Measurements from ENCODE around the gene SPSB2.
"Not testable (repeated sequence)": the region's sequence is repeated elsewhere in the genome, so short reads cannot be mapped to it uniquely, and the experiment has no call there.

The SPSB2 gene

GRCh38 chr12:6873094-6874014, at the start of gene SPSB2:
Gene SPSB2, minus strand, starts transcription at chr12:6873303. Its CDS starts 402 bp downstream, at chr12:6872901.
- DNase-seq, result peak in 55 of 56 donors; percentile 51 to 96 (median 86)

- no peak for DNase-seq
These were observed 49.2 kb upstream of the SPSB2 start for GRCh38 chr12:6921996-6922946.

- no peak for DNase-seq
These were observed 48.4 kb upstream of the SPSB2 start for GRCh38 chr12:6921539-6921938.

- DNase-seq, result no peak
These were observed 46.5 kb upstream of the SPSB2 start for GRCh38 chr12:6919588-6919987.

- no peak for DNase-seq
These were observed 44.6 kb upstream of the SPSB2 start for GRCh38 chr12:6917491-6918231.

GRCh38 chr12:6916426-6917200, 43.5 kb upstream of the SPSB2 start:
- DNase-seq, result no peak

GRCh38 chr12:6915789-6916285, 42.7 kb upstream of the SPSB2 start:
- DNase-seq, result no peak

- DNase-seq, result peak in 6 of 56 donors; percentile 22 to 74 (median 35)
These were observed 42.1 kb upstream of the SPSB2 start for GRCh38 chr12:6914947-6915788.

- peak in 50 of 56 donors; percentile 23 to 87 (median 70) for DNase-seq
These were observed 41.3 kb upstream of the SPSB2 start, which contains the start of gene ENO2 for GRCh38 chr12:6914246-6914946. Gene ENO2, plus strand, starts transcription at chr12:6914580. Its CDS starts 1,253 bp downstream, at chr12:6915833.

GRCh38 chr12:6912164-6912935, 39.2 kb upstream of the SPSB2 start:
- DNase-seq, result no peak

GRCh38 chr12:6909421-6910145, 36.5 kb upstream of the SPSB2 start:
- DNase-seq, result no peak

GRCh38 chr12:6908141-6908540, 35.0 kb upstream of the SPSB2 start:
- not testable (repeated sequence) for DNase-seq

GRCh38 chr12:6905414-6906040, 32.4 kb upstream of the SPSB2 start:
- no peak for DNase-seq

- DNase-seq, result peak; percentile 86 to 99 (median 95)
These were observed 31.5 kb upstream of the SPSB2 start, which contains the start of gene LRRC23 for GRCh38 chr12:6904280-6905276. Gene LRRC23, plus strand, starts transcription at chr12:6904822. Its CDS starts 812 bp downstream, at chr12:6905634.

- no peak for DNase-seq
These were observed 30.6 kb upstream of the SPSB2 start for GRCh38 chr12:6903722-6904121.

All from amygdala (tissue), 56 donors.